ENCODE data around the gene CCT2.

GRCh38 chr12:69548687-69549086 is 36.6 kb upstream of the CCT2 start:
- no peak for TF ChIP-seq CTCF (IDR thresholded peaks at IDR 0.05; ENCODE audit: insufficient read depth, low read depth, low read length)
- no peak for TF ChIP-seq EZH2 (IDR thresholded peaks at IDR 0.05; ENCODE audit: insufficient read depth, low read length)

Measured in astrocyte (in vitro differentiated cells and primary cell).